ENCODE measurements around the gene MBNL2. TPM values are rescaled to one million over a fixed set of nuclear protein-coding genes. Genes with fewer than 3 reads are reported as not detected.

Gene MBNL2
- total RNA-seq, 1 experiment from 2014 or later, result 0.17 TPM

DNA sequence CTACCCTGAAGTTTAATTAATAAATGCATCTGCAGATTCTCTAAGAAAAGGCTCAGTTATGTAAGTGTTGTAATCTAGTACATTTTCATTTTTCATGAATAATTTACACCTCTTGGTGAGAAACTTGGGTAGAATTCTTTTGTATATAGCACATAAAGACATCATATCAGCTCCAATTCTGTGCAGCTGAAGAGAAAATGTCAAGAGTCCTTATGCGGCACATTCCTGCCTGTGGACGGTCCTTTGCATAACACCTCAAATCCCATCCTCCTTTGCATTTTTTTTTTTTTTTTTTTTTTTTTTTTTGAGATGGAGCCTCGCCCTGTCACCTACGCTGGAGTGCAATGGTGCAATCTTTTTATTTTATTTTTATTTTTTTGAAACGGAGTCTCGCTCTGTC is 151.7 kb downstream of the MBNL2 start:
- H2BK120ac ChIP-seq (ENCODE audit: low read depth, low read length, poor library complexity, severe bottlenecking), result no peak overlapping the region
- Mint-ChIP-seq H3K4me3 (no peak overlapping the region), H3K36me3 (ENCODE audit: insufficient read depth in 1 of 3, low read depth in 3 of 3) (no peaks in the 10 kb centered on the region), H3K9me3 (no peaks in the 10 kb centered on the region), H3K27me3 (ENCODE audit: low read depth) (peaks cover 7% of the 10 kb centered on the region), H3K4me1 (peaks cover 0 to 4% of the 10 kb centered on the region in 2 experiments; a peak in 2 of 4 replicates), H3K27ac (no peak overlapping the region)
- no peak overlapping the region for H2BK15ac ChIP-seq (ENCODE audit: low read depth, low read length)
- no peak for DNase-seq
- H2BK5ac ChIP-seq (ENCODE audit: insufficient read length, low read length), result no peak overlapping the region
- no peak overlapping the region for H3K4me2 ChIP-seq (ENCODE audit: insufficient read depth, insufficient read length, low read length)
- H4K20me1 ChIP-seq (ENCODE audit: control insufficient read depth, insufficient read depth, insufficient read length), result no peaks in the 10 kb centered on the region
- H2AFZ ChIP-seq (ENCODE audit: low read length), result no peak overlapping the region
- no peaks in the 10 kb centered on the region for H3K79me2 ChIP-seq (ENCODE audit: insufficient read depth, low read length)
- H3K27ac ChIP-seq (ENCODE audit: insufficient read length, low read depth, low read length), result no peak overlapping the region
- no peaks in the 10 kb centered on the region for H3K79me1 ChIP-seq (ENCODE audit: insufficient read depth, low read depth, low read length, poor library complexity, severe bottlenecking)
- no peak overlapping the region for H2BK20ac ChIP-seq (ENCODE audit: low read depth, low read length, poor library complexity, severe bottlenecking)
- H3K23ac ChIP-seq (ENCODE audit: insufficient read length, low read depth, low read length), result no peak overlapping the region
- H4K5ac ChIP-seq (ENCODE audit: insufficient read length, low read depth, low read length), result no peak overlapping the region
- no peaks in the 10 kb centered on the region for H3K23me2 ChIP-seq (ENCODE audit: insufficient read length, low read depth, low read length, poor library complexity, severe bottlenecking)
- no peak overlapping the region for H3K56ac ChIP-seq (ENCODE audit: insufficient read length, low read depth, low read length)
- H2AK5ac ChIP-seq (ENCODE audit: insufficient read length, low read length), result no peak overlapping the region
- no peak overlapping the region for H3K9ac ChIP-seq (ENCODE audit: extremely low read depth, insufficient read length, low read length)
- no peak overlapping the region for H2BK12ac ChIP-seq (ENCODE audit: insufficient read length, low read depth, low read length)
- H3K4ac ChIP-seq (ENCODE audit: low read depth, low read length), result no peak overlapping the region
- H3T11ph ChIP-seq (ENCODE audit: low read length), result no peak overlapping the region
- WGBS (ENCODE audit: extremely low coverage, insufficient read length, low lambda C conversion rate), result no CpG with 5 or more reads among the region's 6 CpGs
- H3K9me3 ChIP-seq (ENCODE audit: control insufficient read depth, low read depth, low read length), result no peaks in the 10 kb centered on the region
- H4K91ac ChIP-seq (ENCODE audit: insufficient read length, low read depth, low read length), result no peak overlapping the region
- H3K4me1 ChIP-seq (ENCODE audit: insufficient read depth, low read length), result no peaks in the 10 kb centered on the region
- H3K27me3 ChIP-seq (ENCODE audit: insufficient read depth, low read length), result no peaks in the 10 kb centered on the region
- no peak overlapping the region for H3K18ac ChIP-seq (ENCODE audit: insufficient read length, low read depth, low read length)
- no peak overlapping the region for H3K14ac ChIP-seq (ENCODE audit: insufficient read depth, low read length)
- no peak overlapping the region for H4K8ac ChIP-seq (replicated peaks; ENCODE audit: insufficient read length, low read depth, low read length)
- TF ChIP-seq, protein P1, sequence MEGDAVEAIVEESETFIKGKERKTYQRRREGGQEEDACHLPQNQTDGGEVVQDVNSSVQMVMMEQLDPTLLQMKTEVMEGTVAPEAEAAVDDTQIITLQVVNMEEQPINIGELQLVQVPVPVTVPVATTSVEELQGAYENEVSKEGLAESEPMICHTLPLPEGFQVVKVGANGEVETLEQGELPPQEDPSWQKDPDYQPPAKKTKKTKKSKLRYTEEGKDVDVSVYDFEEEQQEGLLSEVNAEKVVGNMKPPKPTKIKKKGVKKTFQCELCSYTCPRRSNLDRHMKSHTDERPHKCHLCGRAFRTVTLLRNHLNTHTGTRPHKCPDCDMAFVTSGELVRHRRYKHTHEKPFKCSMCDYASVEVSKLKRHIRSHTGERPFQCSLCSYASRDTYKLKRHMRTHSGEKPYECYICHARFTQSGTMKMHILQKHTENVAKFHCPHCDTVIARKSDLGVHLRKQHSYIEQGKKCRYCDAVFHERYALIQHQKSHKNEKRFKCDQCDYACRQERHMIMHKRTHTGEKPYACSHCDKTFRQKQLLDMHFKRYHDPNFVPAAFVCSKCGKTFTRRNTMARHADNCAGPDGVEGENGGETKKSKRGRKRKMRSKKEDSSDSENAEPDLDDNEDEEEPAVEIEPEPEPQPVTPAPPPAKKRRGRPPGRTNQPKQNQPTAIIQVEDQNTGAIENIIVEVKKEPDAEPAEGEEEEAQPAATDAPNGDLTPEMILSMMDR (conservative IDR thresholded peaks at IDR 0.05), result no peak

Measured in H9 (cell line).